ENCODE measurements around the gene CD58. TPM values are rescaled to one million over a fixed set of nuclear protein-coding genes. Genes with fewer than 3 reads are reported as not detected.

The CD58 gene
- total RNA-seq, 1 experiment from 2014 or later: 23.6 TPM

GRCh38 chr1:116489231-116489697, 81.6 kb downstream of the CD58 start:
- Histone ChIP-seq H3K79me2 (ENCODE audit: low read depth) (no peaks in the 10 kb centered on the region), H3K4me3 (no peak overlapping the region; the same call in 1 of the 2 replicates), H3K4me2 (peak overlapping the region; percentile 57), H3K27me3 (ENCODE audit: insufficient read depth, low read depth) (no peaks in the 10 kb centered on the region), H3K27ac (peak overlapping the region; percentile 93), H3K4me1 (replicated peaks; ENCODE audit: insufficient read depth) (peaks cover 75% of the 10 kb centered on the region), H2AFZ (no peak overlapping the region), H3K36me3 (ENCODE audit: low read depth) (no peaks in the 10 kb centered on the region), H3K9me2 (ENCODE audit: insufficient read depth) (no peaks in the 10 kb centered on the region), H3K9me3 (ENCODE audit: insufficient read depth, low read depth) (no peaks in the 10 kb centered on the region), H3F3A (ENCODE audit: insufficient read depth, low read depth) (peaks cover 46% of the 10 kb centered on the region), H4K20me1 (ENCODE audit: insufficient read depth) (no peaks in the 10 kb centered on the region)
- intact Hi-C loops (cut with micrococcal nuclease; ENCODE audit: unreplicated experiment): loop anchor here (1.0 kb wide), 1 partner anchor 10 kb away; no protein-coding TSS in a partner anchor
- TF ChIP-seq EZH2 (IDR thresholded peaks at IDR 0.05; ENCODE audit: low read depth) (no peak), CTCF (conservative IDR thresholded peaks at IDR 0.05) (no peak)
- DNase-seq: peak; percentile 70 to 100
- BruUV-seq (replicated peaks): no TSS peak
- ChIA-PET POLR2A (ENCODE audit: unreplicated experiment) (no interaction called here), CTCF (interaction anchor here (0.8 kb wide), 1 partner anchor 349 kb away, joined by 4 read pairs; no protein-coding TSS in a partner anchor)

- ChIA-PET CTCF (interaction anchor here (0.8 kb wide), 1 partner anchor 349 kb away, joined by 3 read pairs; no protein-coding TSS in a partner anchor), POLR2A (ENCODE audit: unreplicated experiment) (interaction anchor here (0.6 kb wide), 2 partner anchors 274 to 572 kb away, joined by 3 read pairs; partner anchors contain the start of gene TTF2)
- Histone ChIP-seq H3K9me3 (ENCODE audit: insufficient read depth, low read depth) (no peaks in the 10 kb centered on the region), H3K27ac (peak overlapping the region; percentile 93), H3K4me2 (peak overlapping the region; percentile 55), H3K4me3 (no peak overlapping the region), H3F3A (ENCODE audit: insufficient read depth, low read depth) (peaks cover 46% of the 10 kb centered on the region), H3K27me3 (ENCODE audit: insufficient read depth, low read depth) (no peaks in the 10 kb centered on the region), H2AFZ (no peak overlapping the region), H3K36me3 (ENCODE audit: low read depth) (no peaks in the 10 kb centered on the region), H3K9me2 (ENCODE audit: insufficient read depth) (no peaks in the 10 kb centered on the region), H3K4me1 (replicated peaks; ENCODE audit: insufficient read depth) (peaks cover 75% of the 10 kb centered on the region), H3K79me2 (ENCODE audit: low read depth) (no peaks in the 10 kb centered on the region), H4K20me1 (ENCODE audit: insufficient read depth) (no peaks in the 10 kb centered on the region)
- peak; percentile 37 to 84 for DNase-seq
- TF ChIP-seq EZH2 (IDR thresholded peaks at IDR 0.05; ENCODE audit: low read depth) (no peak), CTCF (conservative IDR thresholded peaks at IDR 0.05) (no peak)
- no TSS peak for BruUV-seq (replicated peaks)
- intact Hi-C loops (cut with micrococcal nuclease; ENCODE audit: unreplicated experiment): no loop called here
Observed at GRCh38 chr1:116488071-116488470, 82.8 kb downstream of the CD58 start.

- Histone ChIP-seq H2AFZ (no peak overlapping the region), H3K4me2 (peak overlapping the region; percentile 55), H4K20me1 (ENCODE audit: insufficient read depth) (no peaks in the 10 kb centered on the region), H3K27ac (peak overlapping the region; percentile 93), H3F3A (ENCODE audit: insufficient read depth, low read depth) (peaks cover 46% of the 10 kb centered on the region), H3K9me2 (ENCODE audit: insufficient read depth) (no peaks in the 10 kb centered on the region), H3K4me3 (no peak overlapping the region), H3K4me1 (replicated peaks; ENCODE audit: insufficient read depth) (peaks cover 75% of the 10 kb centered on the region), H3K9me3 (ENCODE audit: insufficient read depth, low read depth) (no peaks in the 10 kb centered on the region), H3K27me3 (ENCODE audit: insufficient read depth, low read depth) (no peaks in the 10 kb centered on the region), H3K36me3 (ENCODE audit: low read depth) (no peaks in the 10 kb centered on the region), H3K79me2 (ENCODE audit: low read depth) (no peaks in the 10 kb centered on the region)
- no TSS peak for BruUV-seq (replicated peaks)
- no peak for TF ChIP-seq EZH2 (IDR thresholded peaks at IDR 0.05; ENCODE audit: low read depth)
- no peak for TF ChIP-seq CTCF (conservative IDR thresholded peaks at IDR 0.05)
- intact Hi-C loops (cut with micrococcal nuclease; ENCODE audit: unreplicated experiment): no loop called here
- ChIA-PET POLR2A (ENCODE audit: unreplicated experiment) (interaction anchor here (0.6 kb wide), 2 partner anchors 274 to 572 kb away, joined by 3 read pairs; partner anchors contain the start of gene TTF2), CTCF (interaction anchor here (0.8 kb wide), 1 partner anchor 349 kb away, joined by 3 read pairs; no protein-coding TSS in a partner anchor)
- no peak for DNase-seq
Observed at GRCh38 chr1:116487583-116487982, 83.2 kb downstream of the CD58 start.
